K562 (cell line): ENCODE measurements around the gene SFR1. TPM values are rescaled to one million over a fixed set of nuclear protein-coding genes. Genes with fewer than 3 reads are reported as not detected.

ENCODE experiments used
- CHD2 ChIP-seq: IDR thresholded peaks from 2 replicates; pipeline ENCODE4 v1.6.1; 2011; ENCODE audit warnings: low read depth, low read length
- RBM34 ChIP-seq: fragments of 200-400 bp; formaldehyde crosslinking; IDR thresholded peaks from 2 replicates; pipeline ENCODE4 v1.6.1; 2018; ENCODE audit warnings: low read length, borderline replicate concordance; ENCODE audit not compliant: insufficient read depth
- SMAD4 ChIP-seq: fragments of 250-450 bp; sonication (Bioruptor Pico); conservative IDR thresholded peaks from 2 replicates; pipeline ENCODE4 v1.8.0; 2021; ENCODE audit warnings: inconsistent platforms, mild to moderate bottlenecking, moderate library complexity
- TAF1 ChIP-seq: IDR thresholded peaks from 2 replicates; pipeline ENCODE4 v1.6.1; 2011; ENCODE audit warnings: mild to moderate bottlenecking, low read length, moderate library complexity; ENCODE audit not compliant: insufficient read depth, control insufficient read depth, severe bottlenecking; ENCODE audit errors: extremely low read depth
- TFE3 ChIP-seq: fragments of 450-650 bp; formaldehyde crosslinking; IDR thresholded peaks from 2 replicates; pipeline ENCODE4 v1.4.0; 2020; ENCODE audit warnings: mild to moderate bottlenecking, mixed read lengths
- TRIM28 ChIP-seq: fragments of 450-650 bp; IDR thresholded peaks from 2 replicates; pipeline ENCODE4 v1.6.1; 2017
- U2AF2 ChIP-seq: fragments of 200-400 bp; formaldehyde crosslinking; optimal IDR thresholded peaks from 2 replicates; pipeline ENCODE3; 2017; ENCODE audit warnings: low read depth, mild to moderate bottlenecking, low read length
- ZBTB17 ChIP-seq: fragments of 450-650 bp; formaldehyde crosslinking; IDR thresholded peaks from 2 replicates; pipeline ENCODE4 v1.4.0; 2020; ENCODE audit warnings: mild to moderate bottlenecking
- ZSCAN29 ChIP-seq: fragments of 450-650 bp; IDR thresholded peaks from 2 replicates; pipeline ENCODE4 v1.6.1; 2017
- polyA plus RNA-seq, 8 experiments: library from polyadenylated mRNA; depleted of rRNA in 4 of 8; stranded (reverse) in 5 of 8; unstranded in 3 of 8; fragments of >200 nt; fragmentation: Nextera tagmentation in 2 of 8; fragmentation: Illumina TruSeq in 1 of 8; extraction: Ambion mirVana in 2 of 8; extraction: Trizol in 1 of 8; gene quantifications; 2 replicates each; pipeline versions ENCODE4 v1.2.1 to v1.2.3, GENCODE V29; 2011 to 2014; ENCODE audit warnings: inconsistent platforms in 1 of 8, missing spikeins in 1 of 8
- total RNA-seq, 7 experiments: library from RNA; depleted of rRNA in 6 of 7; stranded (reverse); fragments of >200 nt in 6 of 7; fragmentation: Illumina TruSeq in 2 of 7; extraction: Trizol in 2 of 7; gene quantifications; 2 replicates each; pipeline versions ENCODE4 v1.2.1 to v1.2.3, GENCODE V29; 2011 to 2021; ENCODE audit warnings: low replicate concordance in 1 of 7
- TF ChIP-seq, protein P1 (sequence below): fragments of 450-650 bp; conservative IDR thresholded peaks from 2 replicates; pipeline ENCODE4 v1.6.1; 2016; ENCODE audit warnings: missing genetic modification characterization, low read depth, mild to moderate bottlenecking, missing compliant biosample characterization, moderate library complexity

The SFR1 gene
- total and polyA plus RNA-seq, 9 of the 15 experiments (the other 6 are each of a cell fraction or from before 2014, with no cell fraction given), result 4.3 to 18.7 (median 9.1) TPM

GRCh38 chr10:104155591-104155990 is 33.6 kb downstream of the SFR1 start (continued):
- no peak for TF ChIP-seq U2AF2
- TF ChIP-seq TAF1, result no peak
- no peak for TF ChIP-seq ZBTB17
- TF ChIP-seq, protein P1, sequence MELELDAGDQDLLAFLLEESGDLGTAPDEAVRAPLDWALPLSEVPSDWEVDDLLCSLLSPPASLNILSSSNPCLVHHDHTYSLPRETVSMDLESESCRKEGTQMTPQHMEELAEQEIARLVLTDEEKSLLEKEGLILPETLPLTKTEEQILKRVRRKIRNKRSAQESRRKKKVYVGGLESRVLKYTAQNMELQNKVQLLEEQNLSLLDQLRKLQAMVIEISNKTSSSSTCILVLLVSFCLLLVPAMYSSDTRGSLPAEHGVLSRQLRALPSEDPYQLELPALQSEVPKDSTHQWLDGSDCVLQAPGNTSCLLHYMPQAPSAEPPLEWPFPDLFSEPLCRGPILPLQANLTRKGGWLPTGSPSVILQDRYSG (tag), result no peak
- TF ChIP-seq ZSCAN29, result no peak
- TF ChIP-seq TFE3 (CRISPR knock-in tag), result no peak
- TF ChIP-seq CHD2, result no peak
- TF ChIP-seq SMAD4 (CRISPR knock-in tag), result no peak
- TF ChIP-seq RBM34, result no peak
- no peak for TF ChIP-seq TRIM28
